Ishikawa (cell line): Measurements from ENCODE around the gene CEP95.

Experiments used
- CEBPB ChIP-seq: IDR thresholded peaks from 2 replicates; pipeline ENCODE4 v1.6.1; 2012
- CREB1 ChIP-seq: IDR thresholded peaks from 2 replicates; pipeline ENCODE4 v1.6.1; 2012; ENCODE audit warnings: low read depth
- EGR1 ChIP-seq: IDR thresholded peaks from 2 replicates; pipeline ENCODE4 v1.6.1; 2012
- EP300 ChIP-seq: IDR thresholded peaks from 2 replicates; pipeline ENCODE4 v1.6.1; 2012; ENCODE audit warnings: borderline replicate concordance
- FOXM1 ChIP-seq: IDR thresholded peaks from 2 replicates; pipeline ENCODE4 v1.6.1; 2012; ENCODE audit warnings: low read depth, borderline replicate concordance
- NFIC ChIP-seq: IDR thresholded peaks from 2 replicates; pipeline ENCODE4 v1.6.1; 2012
- RAD21 ChIP-seq: IDR thresholded peaks from 2 replicates; pipeline ENCODE4 v1.6.1; 2012; ENCODE audit warnings: low read depth
- TAF1 ChIP-seq: IDR thresholded peaks from 2 replicates; pipeline ENCODE4 v1.6.1; 2012; ENCODE audit warnings: low read depth, mild to moderate bottlenecking
- TCF12 ChIP-seq: IDR thresholded peaks from 2 replicates; pipeline ENCODE4 v1.6.1; 2012; ENCODE audit warnings: low read depth
- TEAD4 ChIP-seq: IDR thresholded peaks from 2 replicates; pipeline ENCODE4 v1.6.1; 2012
- YY1 ChIP-seq: IDR thresholded peaks from 2 replicates; pipeline ENCODE4 v1.6.1; 2012; ENCODE audit warnings: low read depth
- ZBTB7A ChIP-seq: IDR thresholded peaks from 2 replicates; pipeline ENCODE4 v1.6.1; 2012; ENCODE audit warnings: low read depth
- TF ChIP-seq, protein P1 (sequence below): IDR thresholded peaks from 2 replicates; pipeline ENCODE4 v1.6.1; 2012; ENCODE audit warnings: low read depth, mild to moderate bottlenecking
- TF ChIP-seq, protein P2 (sequence below): IDR thresholded peaks from 2 replicates; pipeline ENCODE4 v1.6.1; 2012
- TF ChIP-seq, protein P3 (sequence below): IDR thresholded peaks from 2 replicates; pipeline ENCODE4 v1.6.1; 2012

The CEP95 gene

DNA sequence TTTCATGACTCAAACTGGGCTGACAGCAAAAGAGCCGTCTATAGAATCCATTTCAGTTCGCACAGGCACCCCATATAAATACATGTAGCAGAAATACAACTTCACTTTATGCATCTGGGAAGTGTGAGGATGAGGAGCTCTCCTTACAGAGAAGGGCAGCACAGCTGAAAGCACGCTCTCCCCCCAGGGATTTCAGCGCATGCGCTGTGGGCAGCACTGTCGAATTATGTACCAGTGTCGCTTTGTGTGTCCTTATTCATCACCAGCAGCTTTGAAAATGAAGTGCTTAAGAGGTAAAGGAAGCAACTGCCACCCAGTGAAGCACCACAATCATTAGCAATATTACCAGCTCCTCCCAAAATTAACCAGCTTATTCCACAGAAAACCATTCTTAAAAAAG, 39.9 kb downstream of the CEP95 start:
- TF ChIP-seq, protein P1, sequence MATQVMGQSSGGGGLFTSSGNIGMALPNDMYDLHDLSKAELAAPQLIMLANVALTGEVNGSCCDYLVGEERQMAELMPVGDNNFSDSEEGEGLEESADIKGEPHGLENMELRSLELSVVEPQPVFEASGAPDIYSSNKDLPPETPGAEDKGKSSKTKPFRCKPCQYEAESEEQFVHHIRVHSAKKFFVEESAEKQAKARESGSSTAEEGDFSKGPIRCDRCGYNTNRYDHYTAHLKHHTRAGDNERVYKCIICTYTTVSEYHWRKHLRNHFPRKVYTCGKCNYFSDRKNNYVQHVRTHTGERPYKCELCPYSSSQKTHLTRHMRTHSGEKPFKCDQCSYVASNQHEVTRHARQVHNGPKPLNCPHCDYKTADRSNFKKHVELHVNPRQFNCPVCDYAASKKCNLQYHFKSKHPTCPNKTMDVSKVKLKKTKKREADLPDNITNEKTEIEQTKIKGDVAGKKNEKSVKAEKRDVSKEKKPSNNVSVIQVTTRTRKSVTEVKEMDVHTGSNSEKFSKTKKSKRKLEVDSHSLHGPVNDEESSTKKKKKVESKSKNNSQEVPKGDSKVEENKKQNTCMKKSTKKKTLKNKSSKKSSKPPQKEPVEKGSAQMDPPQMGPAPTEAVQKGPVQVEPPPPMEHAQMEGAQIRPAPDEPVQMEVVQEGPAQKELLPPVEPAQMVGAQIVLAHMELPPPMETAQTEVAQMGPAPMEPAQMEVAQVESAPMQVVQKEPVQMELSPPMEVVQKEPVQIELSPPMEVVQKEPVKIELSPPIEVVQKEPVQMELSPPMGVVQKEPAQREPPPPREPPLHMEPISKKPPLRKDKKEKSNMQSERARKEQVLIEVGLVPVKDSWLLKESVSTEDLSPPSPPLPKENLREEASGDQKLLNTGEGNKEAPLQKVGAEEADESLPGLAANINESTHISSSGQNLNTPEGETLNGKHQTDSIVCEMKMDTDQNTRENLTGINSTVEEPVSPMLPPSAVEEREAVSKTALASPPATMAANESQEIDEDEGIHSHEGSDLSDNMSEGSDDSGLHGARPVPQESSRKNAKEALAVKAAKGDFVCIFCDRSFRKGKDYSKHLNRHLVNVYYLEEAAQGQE = no peak
- TF ChIP-seq, protein P2, sequence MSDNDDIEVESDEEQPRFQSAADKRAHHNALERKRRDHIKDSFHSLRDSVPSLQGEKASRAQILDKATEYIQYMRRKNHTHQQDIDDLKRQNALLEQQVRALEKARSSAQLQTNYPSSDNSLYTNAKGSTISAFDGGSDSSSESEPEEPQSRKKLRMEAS = no peak
- TF ChIP-seq NFIC (no peak), YY1 (no peak), TEAD4 (no peak), TAF1 (no peak), CREB1 (no peak), ZBTB7A (no peak), EGR1 (no peak), FOXM1 (no peak)

DNA sequence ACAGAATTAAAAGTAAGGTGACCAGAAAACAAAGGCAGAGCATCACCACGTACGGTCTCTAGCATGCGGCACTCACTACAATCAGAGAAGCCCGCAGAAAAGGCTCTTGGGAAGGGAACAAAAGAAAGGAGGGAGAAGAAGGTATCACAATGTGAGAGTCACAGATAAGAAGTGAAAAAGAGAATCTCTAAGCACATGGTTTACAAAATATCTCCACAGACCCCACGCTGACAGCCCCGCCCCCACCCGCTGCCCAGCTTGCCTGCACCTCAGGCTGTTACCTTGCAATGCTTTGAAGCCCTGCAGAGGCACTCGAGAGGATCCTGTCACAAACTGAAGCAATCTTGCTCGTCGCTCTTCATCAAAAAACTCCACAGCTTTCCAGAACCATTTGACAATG, 40.5 kb downstream of the CEP95 start:
- TF ChIP-seq CEBPB (no peak), ZBTB7A (no peak), RAD21 (no peak), EGR1 (no peak), CREB1 (no peak), TCF12 (no peak), YY1 (no peak), TEAD4 (no peak), EP300 (no peak), NFIC (no peak)
- TF ChIP-seq, protein P1 = no peak
- TF ChIP-seq, protein P2 = no peak

DNA sequence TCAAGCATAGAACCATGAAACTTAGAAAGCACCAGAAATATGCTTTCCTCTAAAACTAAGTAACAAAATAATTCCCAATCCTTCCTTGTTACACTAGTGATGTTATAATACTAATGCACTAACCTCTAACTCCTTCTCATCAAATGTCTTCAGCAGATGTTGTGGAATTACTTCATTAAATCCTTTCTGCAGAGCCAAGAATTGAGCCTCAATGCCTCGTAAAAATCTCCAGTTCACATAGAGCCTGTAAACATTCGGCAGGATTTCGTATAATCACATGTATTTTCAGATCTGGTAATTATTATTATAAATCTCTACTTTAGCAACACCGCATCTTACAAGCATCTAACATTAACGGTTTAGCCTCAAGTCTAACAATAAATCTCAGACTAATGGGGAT, 44.7 kb downstream of the CEP95 start:
- TF ChIP-seq TEAD4 = no peak
- TF ChIP-seq, protein P2 = no peak
- TF ChIP-seq, protein P3, sequence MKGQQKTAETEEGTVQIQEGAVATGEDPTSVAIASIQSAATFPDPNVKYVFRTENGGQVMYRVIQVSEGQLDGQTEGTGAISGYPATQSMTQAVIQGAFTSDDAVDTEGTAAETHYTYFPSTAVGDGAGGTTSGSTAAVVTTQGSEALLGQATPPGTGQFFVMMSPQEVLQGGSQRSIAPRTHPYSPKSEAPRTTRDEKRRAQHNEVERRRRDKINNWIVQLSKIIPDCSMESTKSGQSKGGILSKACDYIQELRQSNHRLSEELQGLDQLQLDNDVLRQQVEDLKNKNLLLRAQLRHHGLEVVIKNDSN = no peak
- no peak for TF ChIP-seq CREB1
- TF ChIP-seq FOXM1 = no peak
- no peak for TF ChIP-seq ZBTB7A
- no peak for TF ChIP-seq TAF1

DNA sequence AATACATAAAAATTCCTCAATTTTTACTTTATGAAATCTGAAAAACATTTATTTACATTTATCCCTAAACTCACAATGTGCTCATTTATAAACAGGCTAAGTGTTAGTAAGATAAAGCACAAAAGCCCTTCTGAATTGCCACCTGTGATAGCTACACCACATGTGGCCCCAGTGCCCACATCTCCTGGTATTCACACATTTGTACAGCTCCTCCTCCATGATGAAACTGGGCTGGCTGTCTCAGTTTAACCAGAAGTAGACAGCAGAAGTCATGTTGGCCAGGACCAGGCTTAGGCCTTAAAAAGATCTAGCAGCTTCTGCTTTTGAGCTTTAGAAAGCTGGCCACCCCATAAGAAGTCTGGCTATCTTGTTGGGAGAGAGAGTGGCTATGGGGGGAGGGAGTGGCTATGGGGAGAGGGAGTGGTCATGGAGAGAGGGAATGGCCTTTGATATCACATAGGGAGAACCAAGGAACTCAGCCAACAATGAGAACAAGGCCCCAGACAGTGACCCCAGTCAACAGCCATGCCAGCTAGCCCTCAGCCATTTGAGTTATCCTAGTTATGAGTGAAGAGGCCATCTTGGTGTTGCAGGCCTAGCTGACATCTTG, 47.4 kb downstream of the CEP95 start:
- 0 out of 2 replicates have a peak, but pooled peaks have one; percentile 35 for TF ChIP-seq YY1
- no peak for TF ChIP-seq CEBPB
- TF ChIP-seq, protein P2 = no peak

DNA sequence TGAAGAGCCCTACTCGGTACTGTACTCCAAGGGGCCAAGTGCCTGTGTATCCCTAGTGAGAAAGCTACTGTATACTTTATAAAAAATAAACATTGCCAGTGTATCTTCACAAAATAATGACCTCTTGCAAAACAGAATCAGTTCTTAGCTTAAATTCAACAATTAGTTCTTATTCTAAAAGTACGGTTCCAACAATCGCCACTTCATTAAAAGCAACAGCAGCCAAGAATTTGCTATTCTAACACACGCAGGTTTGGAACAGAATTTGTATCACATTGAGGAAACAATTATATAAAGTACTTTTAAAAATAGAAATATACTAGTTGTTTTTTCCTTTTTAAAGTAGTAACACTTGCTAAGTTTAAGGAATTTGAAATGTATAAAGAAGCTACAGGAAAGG, 48.5 kb downstream of the CEP95 start:
- TF ChIP-seq, protein P3 = no peak
- TF ChIP-seq CREB1 (no peak), CEBPB (no peak), TEAD4 (no peak), NFIC (no peak), EGR1 (no peak)
- TF ChIP-seq, protein P2 = no peak

DNA sequence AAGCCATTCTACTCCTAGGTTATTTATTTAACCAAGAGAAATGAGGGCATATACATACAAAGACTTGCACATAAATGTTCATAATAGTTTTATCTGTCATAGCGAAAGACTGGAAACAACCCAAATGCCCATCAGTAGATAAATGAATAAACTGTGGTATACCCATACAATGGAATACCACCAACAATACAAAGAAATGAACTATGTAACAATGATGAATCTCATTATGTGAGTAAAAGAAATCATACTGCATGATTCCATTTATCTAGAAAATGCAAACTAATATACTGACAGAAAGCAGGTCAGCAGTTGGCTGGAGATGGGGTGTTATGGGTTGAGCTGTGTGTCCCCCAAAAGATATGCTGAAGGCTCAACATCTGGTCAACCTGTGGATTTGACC, 57.3 kb downstream of the CEP95 start:
- TF ChIP-seq NFIC = no peak
- no peak for TF ChIP-seq TCF12
- TF ChIP-seq, protein P2 = no peak
- no peak for TF ChIP-seq EGR1
- no peak for TF ChIP-seq FOXM1
